ENCODE measurements around the gene CORO2A.

- TF ChIP-seq EZH2 (IDR thresholded peaks at IDR 0.05) (no peak), FOXP2 (optimal IDR thresholded peaks at IDR 0.05; ENCODE audit: control extremely low read depth, extremely low read length, insufficient read depth) (no peak)
These were observed 32.6 kb upstream of the CORO2A start for GRCh38 chr9:98225015-98225442.

All from SK-N-MC (cell line).